Cardiac ventricle fibroblast (primary cell): Measurements from ENCODE around the gene KIT. TPM values are rescaled to one million over a fixed set of nuclear protein-coding genes. Genes with fewer than 3 reads are reported as not detected.

ENCODE experiments used
- total RNA-seq: library from RNA; depleted of rRNA; stranded (reverse); fragments of >200 nt; gene quantifications from 2 replicates; pipeline ENCODE4 v1.2.3, GENCODE V29; 2015

Gene KIT
- 2.1 and 2.6 TPM in 2 replicates for total RNA-seq

GRCh38 chr4:54657551-54658251 is at the start of gene KIT:
Gene KIT, plus strand, starts transcription at chr4:54657957. Its CDS starts 58 bp downstream, at chr4:54658015.

